ENCODE measurements around the gene IQGAP3.

Gene IQGAP3

GRCh38 chr1:156497743-156498431, 74.5 kb downstream of the IQGAP3 start:
- no peak for ATAC-seq
- Mint-ChIP-seq H3K27ac (peak overlapping the region; percentile 98), H3K9me3 (no peaks in the 10 kb centered on the region), H3K36me3 (peaks cover 18% of the 10 kb centered on the region), H3K27me3 (no peaks in the 10 kb centered on the region), H3K4me3 (peak overlapping the region; percentile 97), H3K4me1 (peaks cover 80% of the 10 kb centered on the region)

DNA sequence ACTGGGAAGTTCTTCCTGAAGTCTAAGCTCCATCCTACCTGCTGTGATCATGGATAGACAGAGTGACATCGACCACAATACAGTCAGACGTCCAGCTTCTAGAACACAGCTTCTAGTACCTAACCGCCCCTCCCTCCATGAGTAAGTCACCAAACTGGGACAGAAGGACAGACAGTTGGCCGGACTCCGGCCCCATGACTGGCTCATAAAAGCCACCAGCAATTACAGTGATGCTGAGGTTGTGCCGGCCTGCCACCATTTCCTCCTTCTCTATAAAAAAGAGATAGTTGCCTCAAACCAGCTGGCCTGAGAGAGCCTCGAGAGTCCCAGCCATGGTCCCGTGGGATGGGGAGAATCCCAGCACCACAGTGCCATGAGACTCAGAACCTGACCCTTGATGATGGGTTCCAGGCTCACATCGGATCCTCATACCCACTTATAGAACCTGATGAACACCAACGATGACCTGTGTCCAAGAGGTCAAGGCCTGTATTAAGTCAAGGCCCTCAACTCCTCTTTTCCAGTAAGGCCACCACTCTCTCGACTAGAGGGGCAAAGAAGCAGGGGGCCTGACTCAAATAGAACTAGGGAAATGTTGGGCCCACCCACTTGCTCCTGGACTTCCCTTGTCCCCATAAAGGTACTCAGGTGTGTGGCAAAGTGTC, 75.2 kb downstream of the IQGAP3 start:
- Mint-ChIP-seq H3K27ac (peak overlapping the region; percentile 98), H3K36me3 (peaks cover 23% of the 10 kb centered on the region), H3K9me3 (no peaks in the 10 kb centered on the region), H3K4me3 (peak overlapping the region; percentile 97), H3K27me3 (no peaks in the 10 kb centered on the region), H3K4me1 (peaks cover 80% of the 10 kb centered on the region)
- ATAC-seq: no peak

GRCh38 chr1:156496211-156496761, 76.1 kb downstream of the IQGAP3 start:
- H3K9me3 Mint-ChIP-seq: no peaks in the 10 kb centered on the region
- H3K36me3 Mint-ChIP-seq: peaks cover 23% of the 10 kb centered on the region
- ATAC-seq: no peak
- peak overlapping the region; percentile 97 for H3K4me3 Mint-ChIP-seq
- H3K27me3 Mint-ChIP-seq: no peaks in the 10 kb centered on the region
- peak overlapping the region; percentile 98 for H3K27ac Mint-ChIP-seq
- H3K4me1 Mint-ChIP-seq: peaks cover 80% of the 10 kb centered on the region

DNA sequence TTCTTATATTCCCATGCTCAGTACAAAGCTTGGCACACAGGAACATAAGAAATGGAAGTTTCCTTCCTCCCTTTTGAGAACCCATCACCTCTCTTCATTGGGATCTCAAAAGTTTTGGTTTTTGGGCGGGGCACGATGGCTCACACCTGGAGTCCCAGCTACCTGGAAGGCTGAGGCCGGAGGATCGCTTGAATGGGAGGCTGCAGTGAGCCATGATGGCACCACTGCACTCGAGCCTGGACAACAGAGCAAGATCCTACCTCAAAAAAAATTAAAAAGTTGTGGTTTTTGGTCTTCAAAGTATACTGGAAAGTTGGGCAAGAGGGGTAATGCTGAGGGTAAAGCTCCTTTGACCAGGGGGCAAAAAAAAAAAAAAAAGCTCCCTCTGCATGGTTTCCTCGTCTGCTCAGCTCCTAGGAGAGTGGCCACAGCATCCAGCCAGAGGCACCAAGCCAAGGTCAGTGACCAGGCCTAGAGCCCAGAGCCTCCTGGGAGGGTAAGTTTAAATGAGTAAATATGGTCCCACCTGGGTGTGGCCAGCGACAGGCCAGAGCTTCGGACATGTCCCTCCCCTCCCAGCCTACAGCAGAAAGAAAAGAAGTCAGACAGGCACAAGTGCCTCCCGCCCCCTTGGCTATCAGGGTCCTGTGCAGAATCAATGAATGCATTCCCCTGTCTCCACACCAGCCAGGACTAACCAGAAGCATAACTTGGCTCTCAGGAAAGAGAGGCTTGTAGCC, 76.8 kb downstream of the IQGAP3 start:
- H3K36me3 Mint-ChIP-seq: peaks cover 23% of the 10 kb centered on the region
- H3K4me1 Mint-ChIP-seq: peaks cover 87% of the 10 kb centered on the region
- peak overlapping the region; percentile 97 for H3K4me3 Mint-ChIP-seq
- no peak for ATAC-seq
- no peaks in the 10 kb centered on the region for H3K27me3 Mint-ChIP-seq
- H3K27ac Mint-ChIP-seq: peak overlapping the region; percentile 98
- H3K9me3 Mint-ChIP-seq: no peaks in the 10 kb centered on the region

DNA sequence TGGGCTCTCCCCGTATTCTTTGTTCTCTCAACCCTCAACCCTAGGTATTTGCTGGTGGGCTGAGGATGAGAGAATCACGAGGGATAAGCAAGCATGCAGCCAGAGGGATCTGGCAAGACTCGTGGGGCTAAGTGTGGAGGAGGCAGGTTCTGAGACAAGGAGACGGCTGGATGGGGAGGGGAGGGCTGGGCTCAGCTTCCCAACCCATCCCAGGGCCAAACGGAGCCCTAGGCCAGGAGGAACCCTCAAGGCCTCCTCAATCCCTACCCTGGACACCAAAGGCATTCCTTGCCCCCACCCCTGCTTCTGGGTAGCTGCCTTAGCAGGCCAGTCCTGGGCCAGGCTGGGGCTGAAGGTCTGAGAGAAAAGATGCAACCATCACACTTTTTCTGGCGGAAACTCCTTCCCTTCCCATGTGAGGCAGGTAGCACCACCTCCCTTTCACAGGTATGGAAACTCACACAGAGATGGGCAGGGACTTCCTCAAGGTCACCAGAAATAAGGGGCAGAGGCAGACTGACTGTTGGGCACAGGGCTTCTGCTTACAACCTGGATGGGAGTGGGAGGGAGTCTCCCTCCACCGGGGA, 78.0 kb downstream of the IQGAP3 start:
- Mint-ChIP-seq H3K27me3 (no peaks in the 10 kb centered on the region), H3K27ac (peak overlapping the region; percentile 98), H3K9me3 (no peaks in the 10 kb centered on the region), H3K4me3 (peak overlapping the region; percentile 12), H3K36me3 (peaks cover 18% of the 10 kb centered on the region), H3K4me1 (peaks cover 99% of the 10 kb centered on the region)
- no peak for ATAC-seq

GRCh38 chr1:156493742-156494141, 78.6 kb downstream of the IQGAP3 start:
- peaks cover 100% of the 10 kb centered on the region for H3K4me1 Mint-ChIP-seq
- H3K4me3 Mint-ChIP-seq: peak overlapping the region; percentile 59
- H3K27ac Mint-ChIP-seq: peak overlapping the region; percentile 98

GRCh38 chr1:156493154-156493631, 79.2 kb downstream of the IQGAP3 start:
- Mint-ChIP-seq H3K4me1 (peaks cover 100% of the 10 kb centered on the region), H3K4me3 (peak overlapping the region; percentile 80), H3K27ac (peak overlapping the region; percentile 98), H3K36me3 (peaks cover 18% of the 10 kb centered on the region), H3K9me3 (no peaks in the 10 kb centered on the region), H3K27me3 (no peaks in the 10 kb centered on the region)
- no peak for ATAC-seq

More at GRCh38 chr1:156493742-156494141, 78.6 kb downstream of the IQGAP3 start:
- Mint-ChIP-seq H3K36me3 (peaks cover 18% of the 10 kb centered on the region), H3K27me3 (no peaks in the 10 kb centered on the region), H3K9me3 (no peaks in the 10 kb centered on the region)
- no peak for ATAC-seq

- peaks cover 100% of the 10 kb centered on the region for H3K4me1 Mint-ChIP-seq
- peak overlapping the region; percentile 80 for H3K4me3 Mint-ChIP-seq
- peaks cover 18% of the 10 kb centered on the region for H3K36me3 Mint-ChIP-seq
- no peaks in the 10 kb centered on the region for H3K27me3 Mint-ChIP-seq
- peak overlapping the region; percentile 98 for H3K27ac Mint-ChIP-seq
- H3K9me3 Mint-ChIP-seq: no peaks in the 10 kb centered on the region
- ATAC-seq: peak; percentile 76
Observed at GRCh38 chr1:156492591-156493080, 79.7 kb downstream of the IQGAP3 start.

GRCh38 chr1:156492013-156492590, 80.3 kb downstream of the IQGAP3 start:
- peak overlapping the region; percentile 80 for H3K4me3 Mint-ChIP-seq
- H3K36me3 Mint-ChIP-seq: peaks cover 18% of the 10 kb centered on the region
- H3K9me3 Mint-ChIP-seq: no peaks in the 10 kb centered on the region
- H3K4me1 Mint-ChIP-seq: peaks cover 100% of the 10 kb centered on the region
- H3K27me3 Mint-ChIP-seq: no peaks in the 10 kb centered on the region
- H3K27ac Mint-ChIP-seq: peak overlapping the region; percentile 98
- peak; percentile 29 for ATAC-seq

- peaks cover 100% of the 10 kb centered on the region for H3K4me1 Mint-ChIP-seq
- peak overlapping the region; percentile 98 for H3K27ac Mint-ChIP-seq
- no peaks in the 10 kb centered on the region for H3K9me3 Mint-ChIP-seq
- no peaks in the 10 kb centered on the region for H3K27me3 Mint-ChIP-seq
- no peak for ATAC-seq
- peak overlapping the region; percentile 80 for H3K4me3 Mint-ChIP-seq
- H3K36me3 Mint-ChIP-seq: peaks cover 21% of the 10 kb centered on the region
Observed at GRCh38 chr1:156491151-156491949, 81.0 kb downstream of the IQGAP3 start.

DNA sequence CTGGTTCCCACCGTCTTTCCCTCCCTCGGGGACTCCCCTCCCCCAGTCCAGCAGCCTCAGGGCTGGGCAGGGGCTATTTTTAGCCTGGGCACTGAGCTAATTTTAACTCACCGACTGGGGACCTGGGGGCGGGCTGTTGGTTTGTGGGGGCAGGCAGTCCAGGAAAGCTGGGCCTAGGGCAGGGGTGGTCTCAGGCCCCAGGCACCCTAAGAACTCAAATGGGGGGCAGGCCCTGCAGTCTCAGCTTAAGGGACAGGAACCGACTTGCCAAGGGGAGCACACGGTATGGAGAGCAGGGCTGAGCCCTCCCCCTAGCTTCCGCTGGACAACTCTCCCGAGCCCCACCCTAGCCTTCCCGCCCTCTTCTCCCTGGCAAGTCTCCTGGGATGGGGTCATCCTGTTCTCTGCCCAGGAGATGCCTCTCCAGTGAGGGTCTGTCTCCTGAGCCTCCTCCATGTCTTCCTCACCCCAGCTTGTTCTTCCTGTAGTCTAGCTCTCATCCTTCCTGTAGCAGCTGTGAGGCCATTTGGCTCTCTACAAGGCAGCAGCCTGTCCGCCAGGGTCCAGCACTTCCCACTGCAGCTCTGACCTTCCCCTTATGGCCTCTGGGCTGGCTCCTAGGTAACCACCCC, 81.8 kb downstream of the IQGAP3 start:
- Mint-ChIP-seq H3K9me3 (no peaks in the 10 kb centered on the region), H3K4me1 (peaks cover 98% of the 10 kb centered on the region), H3K27ac (peak overlapping the region; percentile 98), H3K27me3 (no peaks in the 10 kb centered on the region), H3K4me3 (peak overlapping the region; percentile 80), H3K36me3 (peaks cover 20% of the 10 kb centered on the region)
- ATAC-seq: no peak

GRCh38 chr1:156489935-156490293, 82.5 kb downstream of the IQGAP3 start:
- no peaks in the 10 kb centered on the region for H3K9me3 Mint-ChIP-seq
- peaks cover 13% of the 10 kb centered on the region for H3K36me3 Mint-ChIP-seq
- ATAC-seq: no peak
- no peaks in the 10 kb centered on the region for H3K27me3 Mint-ChIP-seq
- H3K4me3 Mint-ChIP-seq: peak overlapping the region; percentile 80
- H3K27ac Mint-ChIP-seq: peak overlapping the region; percentile 98
- H3K4me1 Mint-ChIP-seq: peaks cover 92% of the 10 kb centered on the region

- Mint-ChIP-seq H3K27me3 (no peaks in the 10 kb centered on the region), H3K27ac (peak overlapping the region; percentile 98), H3K4me3 (peak overlapping the region; percentile 80), H3K4me1 (peaks cover 91% of the 10 kb centered on the region), H3K36me3 (peaks cover 12% of the 10 kb centered on the region), H3K9me3 (no peaks in the 10 kb centered on the region)
- peak; percentile 5 for ATAC-seq
Observed at GRCh38 chr1:156489166-156489934, 83.0 kb downstream of the IQGAP3 start.

Data from stimulated activated memory B cell treated with anti-CD40 and anti-IgM and Interleukin-4, amounts not matched to agents 10 μg/mL and 1 μg/mL and 100 μg/mL, for 72 hours (primary cell).